NCI-H1417 treated with DMSO at 0.1 percent for 48 hours (cell line): ENCODE measurements around the gene THADA.
"Not testable (repeated sequence)": the region's sequence is repeated elsewhere in the genome, so short reads cannot be mapped to it uniquely, and the experiment has no call there.

Experiments
- DNase-seq: peaks from one replicate; lab custom pipeline; 2025; lab: John Stamatoyannopoulos, UW

The THADA gene

DNA sequence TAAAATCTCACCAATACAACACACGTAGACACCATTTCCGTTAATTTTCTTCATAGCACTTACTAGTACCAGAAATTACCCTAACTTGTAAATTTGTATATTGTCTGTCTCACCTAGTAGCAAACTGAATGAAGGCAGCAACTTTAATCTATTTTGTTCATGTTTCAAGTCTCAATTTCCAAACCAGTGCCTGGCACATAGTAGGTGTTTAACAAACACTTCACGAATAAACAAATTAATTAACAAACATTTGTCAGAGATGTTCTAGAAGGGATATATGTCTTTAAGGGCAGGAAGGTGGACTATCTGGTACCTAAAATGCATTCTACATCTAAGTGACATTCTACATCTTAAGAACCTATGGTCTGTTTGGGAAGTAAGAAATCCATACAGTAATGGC lies 963 bp downstream of the THADA start:
- no peak for DNase-seq

DNA sequence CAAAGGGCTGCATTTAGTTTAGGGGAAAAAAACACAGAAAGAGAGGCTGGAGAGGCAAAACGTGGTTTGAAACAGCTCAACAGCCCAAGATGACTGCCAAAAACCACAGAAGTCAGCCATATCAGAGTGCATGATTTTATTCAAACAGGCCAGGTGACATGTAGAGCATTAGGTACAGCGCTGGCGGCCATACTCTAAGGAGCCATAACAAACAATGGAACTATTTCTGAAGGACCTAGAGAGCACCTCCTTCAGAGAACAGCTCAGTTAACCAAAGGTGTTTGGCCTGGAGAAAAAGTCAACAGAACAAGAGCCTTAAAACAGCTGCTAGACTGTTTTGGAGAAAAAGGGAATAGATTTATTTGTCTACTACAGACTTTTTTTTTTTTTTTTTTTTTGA lies 2.6 kb downstream of the THADA start:
- no peak for DNase-seq

DNA sequence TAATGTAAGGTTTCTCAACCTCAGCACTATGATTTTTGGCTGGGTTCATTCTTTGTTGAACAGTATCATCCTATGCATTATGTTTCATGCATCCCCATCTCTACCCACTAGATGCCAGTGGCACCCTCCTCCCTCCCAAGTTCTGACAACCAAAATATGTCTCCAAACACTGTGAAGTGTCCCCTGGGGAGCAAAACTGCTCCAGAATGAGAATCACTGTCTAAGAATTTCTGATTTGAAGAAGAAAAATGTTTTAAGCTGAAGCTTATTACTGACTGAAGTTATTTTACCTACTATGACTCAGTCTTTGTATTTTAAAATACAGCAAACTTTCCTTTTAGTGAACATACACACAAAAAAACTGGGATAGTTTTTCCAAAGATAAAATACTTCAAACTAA lies 3.4 kb downstream of the THADA start:
- no peak for DNase-seq

DNA sequence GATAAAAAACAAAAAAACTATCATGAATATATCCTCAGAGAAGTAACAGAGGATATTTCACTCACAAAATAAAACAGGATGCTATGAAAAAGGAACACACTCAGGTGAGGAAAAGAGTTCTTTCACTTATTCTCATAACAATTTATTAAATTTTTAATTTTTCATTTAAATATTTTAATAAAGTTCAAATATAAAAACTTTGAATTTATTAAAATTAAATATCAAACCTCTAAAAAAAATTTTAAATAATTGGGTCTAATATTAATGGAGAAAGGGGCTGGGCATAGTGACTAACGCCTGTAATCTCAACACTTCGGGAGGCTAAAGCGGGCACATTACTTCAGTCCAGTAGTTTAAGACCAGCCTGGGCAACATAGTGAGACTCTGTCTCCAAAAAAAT lies 10.1 kb downstream of the THADA start:
- no peak for DNase-seq

DNA sequence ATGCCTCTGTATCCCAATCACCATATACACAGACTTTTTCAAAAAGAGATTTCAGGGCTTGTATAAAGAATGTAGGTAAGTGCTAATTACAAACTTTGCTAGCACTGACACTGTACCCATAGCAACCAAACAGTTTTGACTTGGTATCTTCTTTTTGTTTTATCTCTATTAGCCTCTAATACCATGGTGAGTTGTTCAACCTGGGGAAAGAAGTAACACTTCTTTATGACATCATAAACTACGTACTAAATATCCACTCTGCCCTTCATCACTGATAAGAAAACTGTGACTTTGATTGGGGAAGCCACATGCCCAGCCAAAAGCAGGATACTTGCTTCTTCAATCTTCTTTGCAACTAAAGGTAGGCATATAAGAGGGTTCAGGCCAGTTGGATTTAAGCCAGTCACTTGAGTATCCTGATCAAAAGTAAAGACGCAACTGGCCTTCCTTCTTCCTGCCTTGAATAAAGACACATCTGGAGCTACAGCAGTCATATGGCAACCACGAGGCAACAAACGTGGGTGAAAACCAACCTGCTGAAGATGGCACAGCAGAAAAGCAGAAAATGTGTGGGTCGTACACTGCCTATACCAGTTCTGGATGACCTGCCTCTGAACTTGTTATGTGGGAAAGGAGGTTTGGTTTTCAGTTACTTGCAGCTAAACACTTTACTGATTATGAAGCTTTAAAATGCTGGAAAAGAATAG lies 16.4 kb downstream of the THADA start:
- DNase-seq, result no peak

DNA sequence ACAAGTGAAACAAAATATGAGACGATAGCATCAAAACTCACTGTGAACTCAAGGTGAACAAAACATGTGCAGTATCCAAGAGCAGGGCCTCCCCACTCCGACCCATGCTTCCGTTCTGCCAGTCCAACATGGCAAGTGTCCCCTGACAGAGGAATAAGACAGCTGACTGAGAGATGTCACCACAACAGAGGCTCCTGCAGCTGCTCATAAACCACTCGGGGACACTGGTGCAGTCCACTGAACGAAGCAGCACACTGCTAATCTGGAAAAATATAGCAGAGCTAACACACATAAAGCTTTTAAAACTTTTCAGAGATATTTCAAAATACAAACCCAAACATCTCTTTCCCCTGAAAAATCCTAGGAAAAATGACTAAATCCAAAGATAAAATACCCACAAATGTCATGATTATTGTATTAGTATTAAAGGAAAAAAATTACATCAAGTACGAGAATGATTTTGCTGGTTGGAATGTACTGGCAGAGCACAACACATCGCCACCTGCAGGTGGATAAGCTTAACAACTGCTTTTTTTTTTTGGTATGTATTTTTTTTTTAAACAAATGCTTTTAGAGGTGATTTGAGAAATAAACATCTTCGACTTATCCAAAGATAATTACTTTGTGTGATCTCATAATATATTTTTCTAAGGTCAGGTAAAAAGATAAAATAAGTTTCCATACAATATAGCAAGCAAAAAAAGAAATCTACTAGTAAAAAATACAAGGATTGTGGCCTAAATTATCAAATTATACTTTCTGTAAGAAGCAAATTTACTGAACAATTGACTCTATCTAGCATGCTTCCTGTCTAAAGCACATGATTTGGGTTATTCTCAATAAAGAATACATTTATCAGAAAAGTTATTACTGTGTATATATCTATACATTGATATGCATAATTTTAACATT lies 18.6 kb downstream of the THADA start:
- DNase-seq, result no peak

DNA sequence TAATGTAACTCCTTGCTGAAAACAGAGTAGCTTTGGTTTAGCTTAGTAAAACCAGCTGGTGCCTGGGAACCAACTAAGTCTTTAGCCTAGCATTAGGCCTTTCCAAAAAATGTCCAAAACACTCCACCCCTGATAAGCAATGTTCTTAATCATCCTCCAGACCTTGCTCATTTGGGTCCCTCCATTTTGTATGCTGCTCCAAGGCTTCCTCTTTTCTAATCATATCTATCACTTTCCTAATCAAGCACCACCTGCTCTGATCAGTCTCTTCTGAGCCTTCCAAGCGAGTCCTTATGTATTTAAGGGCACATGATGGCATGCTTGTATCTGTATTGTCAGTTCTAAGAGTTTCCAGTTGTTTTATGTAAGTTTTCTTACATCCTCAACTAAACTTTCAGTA lies 23.6 kb downstream of the THADA start:
- no peak for DNase-seq

DNA sequence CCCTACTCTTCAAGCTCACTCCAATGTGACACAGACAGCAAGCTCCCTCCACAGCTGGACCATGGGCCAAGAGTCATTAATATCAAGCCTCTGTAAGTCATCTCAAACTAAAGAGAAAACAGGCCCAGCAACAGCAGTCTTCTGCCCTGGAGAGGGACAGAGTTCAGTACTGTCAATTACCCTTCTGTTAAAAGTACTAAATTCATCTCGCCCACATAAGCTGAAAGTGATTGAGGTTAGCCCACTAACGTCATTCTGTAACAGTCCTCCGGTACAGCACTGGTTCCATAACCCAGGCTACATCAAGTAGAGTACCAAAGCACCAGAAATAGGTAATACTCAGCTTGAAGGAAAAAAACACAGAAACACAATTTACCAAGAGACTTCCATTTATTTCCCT lies 25.9 kb downstream of the THADA start:
- DNase-seq, result no peak

DNA sequence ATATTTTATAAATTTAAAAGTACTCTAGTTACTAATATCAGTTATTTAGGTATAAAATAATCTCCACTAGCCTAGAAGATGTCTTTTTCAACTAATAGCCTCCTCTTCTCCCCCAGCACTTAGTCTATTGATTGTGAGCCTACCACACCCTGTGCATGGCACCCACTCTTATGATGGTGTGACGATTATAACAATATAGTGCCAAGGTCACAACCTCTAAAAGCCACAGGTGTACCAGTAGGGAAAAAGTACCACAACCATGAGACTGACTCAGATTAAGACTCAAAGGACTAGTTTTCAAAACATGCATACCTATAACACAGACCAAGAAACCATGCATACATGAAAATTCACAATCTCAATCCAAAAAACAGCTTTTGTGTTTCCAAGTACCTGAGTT lies 27.6 kb downstream of the THADA start:
- DNase-seq, result no peak

DNA sequence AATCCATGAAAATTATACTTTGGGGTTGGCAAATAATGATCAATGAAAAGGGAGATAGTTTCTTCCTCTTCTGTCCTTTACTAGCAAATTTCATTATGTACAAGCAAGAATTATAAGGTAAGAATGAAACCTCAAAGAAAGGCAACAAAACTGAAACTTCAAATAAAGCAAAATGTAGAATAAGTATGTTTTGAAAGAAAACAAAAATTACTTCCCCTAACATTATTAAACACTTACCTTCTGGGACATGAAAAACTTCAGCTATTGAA lies 29.4 kb downstream of the THADA start:
- DNase-seq, result no peak

DNA sequence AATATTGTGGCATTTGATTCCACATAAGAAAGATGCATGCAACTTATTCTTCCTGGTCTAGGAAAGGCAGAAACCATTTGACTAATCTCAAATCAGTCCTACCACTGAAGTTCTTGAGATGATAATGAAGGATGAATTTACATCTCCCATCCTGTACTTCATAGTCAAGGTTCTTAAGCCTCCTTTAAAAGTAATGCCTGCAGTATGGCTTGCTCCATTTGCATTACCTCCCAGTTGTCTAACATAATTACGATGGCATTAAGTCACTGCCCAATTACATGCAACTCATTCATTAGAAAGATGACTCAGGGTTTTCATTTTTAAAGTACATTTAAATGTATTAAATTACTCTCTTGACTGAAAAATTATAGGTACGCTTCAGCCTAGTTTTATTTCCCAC lies 32.2 kb downstream of the THADA start:
- no peak for DNase-seq

DNA sequence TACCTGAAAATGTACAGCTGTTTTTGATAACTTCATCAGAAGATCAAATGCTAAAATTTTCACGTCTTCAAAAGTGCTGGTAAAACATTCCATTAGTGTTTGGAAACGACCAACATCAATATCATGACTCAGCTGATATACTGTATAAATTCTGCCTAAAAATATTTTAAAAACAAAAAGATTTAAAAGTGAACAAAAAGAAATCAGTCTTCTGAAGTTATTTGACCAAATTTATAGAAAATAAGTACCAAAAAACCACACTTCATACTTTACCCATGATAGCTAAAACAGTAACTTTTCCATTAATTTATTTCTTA lies 35.6 kb downstream of the THADA start:
- no peak for DNase-seq

DNA sequence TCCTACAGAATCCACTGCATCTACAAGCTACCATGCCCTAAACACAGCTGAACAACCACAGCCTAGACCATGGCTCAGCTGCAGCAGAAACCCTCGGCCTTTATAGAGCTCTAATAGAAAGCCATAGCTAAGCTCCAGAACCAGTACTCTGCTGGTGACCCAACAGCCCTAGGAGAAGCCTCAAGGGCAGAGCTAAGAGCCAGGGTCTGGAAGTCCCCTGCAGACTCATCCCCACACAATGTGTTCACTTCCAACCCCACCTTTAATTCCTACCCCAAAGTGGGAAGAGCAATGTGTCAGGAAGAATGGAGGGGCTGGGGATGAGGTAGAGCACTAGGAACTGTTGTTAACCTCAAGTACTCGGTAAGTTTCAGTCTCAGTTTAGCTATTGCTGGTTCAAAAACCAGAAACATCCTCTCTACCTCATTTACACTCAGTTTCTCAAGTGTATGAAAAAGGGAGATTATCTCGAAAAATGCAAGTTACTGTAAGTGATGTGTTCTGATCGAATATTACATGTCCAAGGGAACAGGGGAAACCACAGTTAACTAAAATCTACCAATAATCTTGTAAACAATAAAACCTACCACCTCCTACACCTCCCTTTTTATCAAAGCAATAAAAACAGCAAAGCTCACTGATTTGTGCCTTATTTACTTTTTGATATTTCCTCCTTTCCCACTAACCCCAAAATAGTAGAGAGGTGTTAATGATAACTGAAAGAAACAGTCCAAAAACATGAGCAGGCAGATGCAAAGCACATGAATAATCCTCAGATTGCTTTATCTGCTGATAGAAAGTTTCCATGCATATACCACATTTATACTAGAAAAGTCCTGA lies 36.2 kb downstream of the THADA start:
- no peak for DNase-seq

DNA sequence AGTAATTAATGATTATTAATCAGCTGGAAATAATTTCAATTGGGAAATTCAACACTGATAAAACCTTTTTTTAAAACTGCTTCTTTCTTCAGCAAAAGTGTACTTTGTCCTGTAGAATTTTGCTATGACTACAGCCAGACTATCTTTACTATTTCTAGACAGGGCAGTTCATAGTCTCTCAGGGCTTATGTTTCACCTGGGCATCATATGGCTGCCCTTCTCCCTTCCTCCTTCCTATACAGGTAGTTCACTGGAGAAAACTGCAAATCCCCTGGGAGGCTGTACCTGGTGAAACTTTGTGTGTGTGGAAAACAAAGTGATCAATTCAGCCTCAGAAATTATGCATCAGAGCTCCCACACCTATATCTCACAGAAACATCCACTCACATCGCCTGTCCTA lies 38.6 kb downstream of the THADA start:
- DNase-seq, result no peak

DNA sequence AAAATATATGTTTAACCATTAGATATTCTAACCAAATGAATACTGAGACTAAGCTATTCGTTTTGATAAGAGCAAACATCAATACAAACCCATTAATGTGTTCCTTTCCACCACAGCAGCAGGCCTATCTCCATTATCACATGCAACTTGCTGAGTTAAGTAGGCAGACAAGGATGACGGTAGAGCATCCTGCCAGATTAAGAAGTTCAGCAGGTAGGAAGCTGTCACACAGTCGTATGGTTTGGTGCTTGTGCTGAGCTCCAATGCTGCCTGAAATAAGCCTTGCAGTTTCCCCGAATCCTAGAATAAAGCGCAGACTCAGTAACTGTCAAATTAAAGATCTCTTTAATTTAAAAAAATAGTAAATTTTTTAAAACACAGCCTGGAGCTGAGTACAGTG lies 39.6 kb downstream of the THADA start:
- DNase-seq, result no peak

DNA sequence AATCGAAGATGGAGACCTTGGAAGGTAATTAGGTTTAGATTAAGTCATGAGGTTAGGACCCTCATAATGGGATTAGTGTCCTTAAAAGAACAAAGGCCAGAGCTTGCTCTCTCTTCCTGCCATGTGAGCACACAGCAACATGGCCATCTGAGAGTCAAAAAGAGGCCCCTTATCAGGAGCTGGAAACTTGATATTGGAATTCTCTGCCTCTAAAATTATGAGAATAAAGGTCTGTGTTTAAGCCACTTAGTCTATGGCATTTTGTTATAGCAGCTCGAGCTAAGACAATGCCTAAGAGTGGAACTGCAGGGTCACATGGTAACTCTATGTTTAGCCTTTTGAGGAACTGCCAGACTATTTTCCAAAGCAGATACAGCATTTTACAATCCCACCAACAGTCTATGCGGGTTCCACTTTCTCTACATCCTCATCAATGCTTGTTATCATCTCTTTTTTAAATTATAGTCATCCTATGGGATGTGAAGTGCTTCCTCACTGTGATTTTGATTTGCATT lies 42.4 kb downstream of the THADA start:
- DNase-seq, result no peak

DNA sequence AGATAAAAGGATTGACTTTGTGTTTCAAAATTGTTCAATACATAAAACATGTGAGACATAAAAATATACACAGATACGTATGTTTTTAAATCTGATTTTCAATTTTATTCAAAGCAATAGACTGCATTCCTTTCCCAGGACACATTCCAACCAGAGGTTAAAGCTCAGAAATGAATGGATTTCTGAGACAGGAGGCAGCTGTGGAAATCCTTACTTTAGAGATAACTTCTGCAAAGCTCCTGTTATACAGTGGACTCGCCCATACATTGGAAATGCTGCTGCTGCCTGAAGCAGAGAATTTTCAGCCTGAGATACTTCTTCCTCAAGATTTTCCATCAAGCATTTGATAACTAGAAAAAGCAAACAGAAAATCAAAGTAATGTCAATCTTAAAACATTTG lies 43.8 kb downstream of the THADA start:
- DNase-seq, result no peak

DNA sequence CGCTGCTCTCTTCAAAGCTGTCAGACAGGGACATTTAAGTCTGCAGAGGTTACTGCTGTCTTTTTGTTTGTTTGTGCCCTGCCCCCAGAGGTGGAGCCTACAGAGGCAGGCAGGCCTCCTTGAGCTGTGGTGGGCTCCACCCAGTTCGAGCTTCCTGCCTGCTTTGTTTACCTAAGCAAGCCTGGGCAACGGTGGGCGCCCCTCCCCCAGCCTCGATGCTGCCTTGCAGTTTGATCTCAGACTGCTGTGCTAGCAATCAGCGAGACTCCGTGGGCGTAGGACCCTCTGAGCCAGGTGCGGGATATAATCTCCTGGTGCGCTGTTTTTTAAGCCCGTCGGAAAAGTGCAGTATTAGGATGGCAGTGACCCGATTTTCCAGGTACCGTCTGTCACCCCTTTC lies 47.5 kb downstream of the THADA start:
- not testable (repeated sequence) for DNase-seq

DNA sequence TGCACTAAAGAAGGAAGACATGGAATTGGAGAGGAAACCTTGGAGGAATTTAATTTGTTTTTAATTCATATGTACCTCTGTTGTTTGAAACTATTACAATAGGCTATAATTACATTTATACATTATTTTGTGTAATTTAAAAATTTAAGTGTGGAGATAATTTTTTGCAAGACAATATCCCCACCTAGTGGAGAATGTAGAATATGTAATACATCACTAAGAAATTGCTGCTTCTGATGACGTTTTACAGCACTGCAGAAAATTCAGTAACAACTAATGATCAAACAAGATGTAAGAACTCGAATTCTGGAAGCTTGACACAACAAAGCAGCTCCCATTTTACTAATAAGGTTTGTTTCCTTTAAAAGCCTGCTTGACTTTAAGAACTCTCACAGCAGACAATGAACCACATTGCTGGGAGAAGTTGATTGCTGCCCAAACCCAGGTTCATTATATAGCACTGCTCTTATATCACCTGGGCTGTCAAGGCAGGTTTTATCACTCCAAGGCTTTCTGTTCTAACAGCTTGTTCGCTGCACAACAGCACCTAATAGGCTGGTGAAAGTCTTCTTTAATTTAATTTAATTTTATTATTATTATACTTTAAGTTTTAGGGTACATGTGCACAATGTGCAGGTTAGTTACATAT lies 53.4 kb downstream of the THADA start:
- DNase-seq, result no peak

DNA sequence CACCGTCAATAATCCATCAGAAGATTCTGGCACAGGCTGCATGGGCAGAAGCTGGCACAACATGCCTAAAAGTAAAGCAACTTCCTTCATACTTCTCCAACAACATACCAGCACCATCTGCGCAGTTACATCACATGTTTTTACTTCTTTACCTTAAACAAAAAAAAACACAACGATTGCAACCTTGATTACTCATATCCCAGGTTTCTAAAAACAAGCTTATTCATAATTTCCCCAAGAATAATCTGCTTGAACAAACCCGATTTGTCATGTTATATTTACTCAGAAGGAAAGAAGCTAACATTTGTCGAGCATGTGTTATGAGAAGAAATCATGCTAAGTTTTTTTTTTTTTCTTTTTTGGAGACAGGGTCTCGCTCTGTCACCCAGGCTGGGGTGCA lies 54.7 kb downstream of the THADA start:
- DNase-seq, result no peak

DNA sequence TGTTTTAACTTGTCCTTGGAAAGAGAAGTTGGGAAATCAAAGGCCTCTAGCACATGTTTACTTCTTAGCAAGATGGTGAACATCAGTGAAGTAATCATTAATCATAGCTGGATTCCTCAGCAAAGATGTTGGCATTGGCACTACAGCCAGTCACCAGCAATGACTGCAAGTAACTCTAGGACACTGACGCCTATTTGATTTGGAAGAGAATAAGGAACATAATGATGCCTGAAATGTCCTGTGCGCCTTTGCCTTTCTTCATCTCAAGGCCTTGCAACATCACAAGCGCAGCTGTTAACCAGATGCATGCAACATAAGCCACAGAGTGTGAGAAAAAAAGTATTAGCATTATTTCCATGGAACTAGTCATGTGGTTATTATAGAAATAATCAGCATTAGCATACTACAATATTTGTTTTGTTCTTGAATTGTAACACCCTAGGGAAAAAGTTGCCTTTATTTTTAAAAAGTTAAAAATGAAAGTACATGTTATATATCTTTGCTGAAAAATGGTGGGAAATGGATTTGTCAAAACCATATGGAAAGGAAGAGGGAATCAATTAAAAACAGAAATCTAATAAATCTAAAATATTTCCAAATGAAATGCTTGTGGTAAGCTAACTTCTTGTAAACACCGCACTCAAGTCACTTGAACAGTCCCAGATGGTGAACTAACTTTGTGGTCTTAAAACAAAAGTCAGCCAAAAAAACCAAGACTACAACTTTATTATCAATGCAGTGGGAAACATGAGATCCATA lies 55.6 kb downstream of the THADA start:
- no peak for DNase-seq

DNA sequence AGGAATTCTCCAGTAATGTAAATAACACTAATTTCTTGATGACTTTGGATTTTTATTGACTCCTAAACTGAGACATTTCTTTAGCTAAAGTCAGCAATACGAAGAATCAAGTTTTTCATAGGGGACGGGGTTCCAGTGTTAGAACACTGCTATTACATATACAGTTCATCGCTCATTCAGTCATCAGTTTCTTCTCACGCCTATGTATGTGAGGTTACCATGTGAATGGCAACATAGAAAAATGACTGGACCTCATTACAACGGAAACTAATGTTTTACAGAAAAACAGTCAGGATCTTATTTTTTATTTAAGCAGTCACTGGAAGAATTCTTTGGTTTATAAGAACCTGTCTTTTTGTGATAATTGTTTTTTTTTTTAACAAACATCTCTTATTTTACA lies 56.4 kb downstream of the THADA start:
- DNase-seq, result no peak
